ENCODE measurements around the gene B4GALT4. TPM values are rescaled to one million over a fixed set of nuclear protein-coding genes. Genes with fewer than 3 reads are reported as not detected.
"Not testable (repeated sequence)": the region's sequence is repeated elsewhere in the genome, so short reads cannot be mapped to it uniquely, and the experiment has no call there.

The B4GALT4 gene
- total RNA-seq, 1 donor from 2014 or later = 9.2 TPM

DNA sequence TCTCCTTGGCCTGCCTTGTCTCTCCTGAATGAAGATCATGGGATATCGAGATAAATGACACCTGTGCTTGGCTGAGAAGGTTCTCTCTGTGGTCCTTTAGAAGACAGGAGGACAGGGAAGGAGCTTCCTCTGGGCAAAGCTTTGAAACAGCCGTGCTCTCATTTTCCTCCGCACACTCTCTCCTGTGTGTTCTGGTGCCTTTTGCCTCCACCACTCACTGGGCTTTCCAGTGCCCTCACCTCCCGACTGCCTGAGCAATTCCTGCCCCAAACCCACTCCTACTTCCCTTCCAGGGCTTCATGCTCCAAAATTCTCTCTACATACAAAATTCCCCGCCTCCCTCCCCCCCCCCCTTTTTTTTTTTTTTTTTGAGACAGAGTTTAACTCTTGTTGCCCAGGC, 35.0 kb downstream of the B4GALT4 start:
- DNase-seq (ENCODE audit: extremely low read depth, low read depth, low spot score) = no peak

DNA sequence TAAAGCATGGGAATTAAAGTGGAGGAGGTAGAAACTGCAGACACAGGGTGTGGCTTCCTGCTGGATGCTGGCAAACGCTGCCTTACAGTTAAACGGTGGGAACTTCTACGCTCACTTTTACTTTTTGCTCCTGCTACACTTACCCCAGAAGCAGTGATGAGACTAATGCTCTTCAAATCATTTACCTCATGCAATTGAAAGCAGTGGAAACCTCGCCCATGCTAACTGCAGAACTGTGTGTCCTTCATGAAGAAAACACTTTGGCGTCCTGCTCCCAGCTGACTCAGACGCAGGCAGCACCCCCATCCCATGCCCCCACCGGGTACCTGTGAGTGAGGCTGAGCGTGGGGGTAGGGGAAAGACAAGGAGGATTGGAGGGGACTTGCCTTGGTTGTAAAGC, 35.5 kb downstream of the B4GALT4 start:
- no peak for DNase-seq (ENCODE audit: extremely low read depth, low read depth, low spot score)

DNA sequence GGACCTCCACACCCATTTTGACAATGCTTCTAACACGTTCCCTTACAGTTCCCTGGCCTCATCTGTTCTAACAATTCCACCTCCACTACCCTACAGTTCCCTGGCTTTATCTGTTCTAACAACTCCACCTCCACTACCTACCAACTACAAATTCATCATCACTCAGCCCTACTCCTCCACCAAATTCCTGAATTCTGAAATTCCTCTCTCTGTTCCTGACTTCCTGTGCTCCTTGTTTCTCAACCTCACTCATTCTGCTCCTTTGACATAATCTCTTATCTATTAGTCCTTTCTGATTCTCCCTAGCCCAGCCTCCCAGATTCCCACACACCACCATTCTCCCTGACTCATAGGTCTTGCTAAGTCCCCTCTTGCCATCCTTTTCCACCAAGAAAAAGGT, 44.8 kb downstream of the B4GALT4 start:
- no peak for DNase-seq (ENCODE audit: extremely low read depth, low read depth, low spot score)

DNA sequence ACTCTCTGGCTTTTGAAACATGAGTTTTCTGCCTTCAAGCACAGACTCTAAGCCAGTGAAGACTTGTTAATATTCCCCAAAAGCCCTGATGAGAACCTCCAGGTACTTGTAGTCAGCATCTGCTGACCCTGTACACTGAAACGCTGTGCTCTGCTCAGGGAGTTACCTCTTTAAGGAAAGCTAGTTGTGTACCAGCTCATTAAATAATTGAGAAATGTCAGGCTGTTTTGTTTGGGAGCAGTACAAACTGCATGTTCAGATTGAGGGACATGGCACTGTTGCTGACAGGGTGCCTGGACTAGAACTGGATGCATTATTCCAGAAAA, 45.6 kb downstream of the B4GALT4 start:
- DNase-seq (ENCODE audit: extremely low read depth, low read depth, low spot score) = no peak

DNA sequence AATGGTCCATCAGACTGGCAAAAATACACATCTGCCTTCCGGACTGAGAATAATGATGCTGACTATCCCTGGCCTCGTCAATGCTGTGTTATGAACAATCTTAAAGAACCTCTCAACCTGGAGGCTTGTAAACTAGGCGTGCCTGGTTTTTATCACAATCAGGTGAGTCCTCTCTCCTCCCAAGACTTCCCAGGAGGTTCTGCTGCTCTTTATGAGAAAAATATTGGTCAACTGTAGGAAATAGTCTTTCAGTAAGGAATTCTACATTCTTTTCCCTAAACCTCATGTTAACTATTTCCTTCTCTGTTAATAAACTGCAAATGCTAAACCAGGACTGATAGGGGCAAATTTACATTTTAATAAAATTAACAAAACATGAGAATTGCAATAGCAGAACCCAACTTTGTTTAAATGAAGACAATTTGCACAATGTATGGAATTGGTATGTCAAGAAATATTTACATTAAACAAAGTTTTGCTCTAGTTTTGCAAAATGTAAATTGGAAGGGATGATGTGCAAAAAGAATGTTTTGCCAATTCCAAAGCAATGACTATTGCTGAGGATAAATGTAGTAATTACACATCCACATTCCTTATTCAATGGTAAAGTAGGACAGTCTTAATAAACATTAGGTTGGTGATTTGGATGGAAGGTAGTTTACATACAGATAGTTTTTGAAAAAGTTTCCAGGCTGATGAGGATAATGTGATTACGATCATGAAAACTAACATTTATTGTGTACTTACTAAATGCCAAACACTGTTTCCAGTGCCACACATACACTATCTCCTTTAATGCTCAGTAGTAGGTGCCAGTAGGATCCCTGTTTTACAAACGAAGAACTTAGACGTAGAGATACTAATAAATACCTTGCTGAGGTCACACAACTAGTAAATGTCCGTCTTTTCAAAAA, 46.2 kb downstream of the B4GALT4 start:
- no peak for DNase-seq (ENCODE audit: extremely low read depth, low read depth, low spot score)

DNA sequence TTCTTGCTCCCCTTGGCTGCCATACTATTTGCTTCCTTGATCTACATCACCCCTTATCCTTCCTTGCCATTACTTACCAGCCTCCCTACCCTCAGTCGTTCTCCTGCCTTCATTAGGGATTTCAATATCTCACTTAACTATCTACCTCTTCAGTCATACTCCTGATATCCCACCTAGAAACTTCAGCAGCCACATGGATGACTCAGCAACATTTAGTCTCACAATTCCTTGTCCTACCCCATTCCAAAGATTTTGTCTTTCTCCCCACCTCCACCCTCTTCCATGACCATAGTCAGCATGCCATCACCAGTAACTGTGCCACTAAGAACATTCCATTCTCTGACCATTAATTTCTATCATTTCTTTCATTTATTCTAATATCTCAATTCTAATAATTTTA, 48.9 kb downstream of the B4GALT4 start:
- DNase-seq (ENCODE audit: extremely low read depth, low read depth, low spot score) = no peak

DNA sequence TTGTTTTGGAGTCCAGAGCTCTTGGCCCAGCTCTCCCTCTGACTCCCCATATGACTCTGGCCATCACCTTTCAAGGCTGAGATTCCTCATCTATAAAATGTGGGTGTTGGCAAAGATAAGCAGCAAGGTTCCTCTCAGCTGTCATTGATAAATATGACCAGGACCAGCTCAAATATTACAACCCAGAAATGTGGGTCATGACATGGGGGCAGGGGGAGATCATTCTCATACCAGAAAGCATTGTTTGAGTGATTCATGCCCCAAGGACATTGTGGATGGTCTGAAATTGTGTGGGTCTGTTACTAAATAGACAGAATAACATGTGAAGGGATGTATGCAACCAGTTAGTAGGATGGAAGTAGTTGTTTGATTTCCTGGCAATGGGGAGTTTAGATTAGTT, 53.4 kb downstream of the B4GALT4 start:
- DNase-seq (ENCODE audit: extremely low read depth, low read depth, low spot score) = no peak

DNA sequence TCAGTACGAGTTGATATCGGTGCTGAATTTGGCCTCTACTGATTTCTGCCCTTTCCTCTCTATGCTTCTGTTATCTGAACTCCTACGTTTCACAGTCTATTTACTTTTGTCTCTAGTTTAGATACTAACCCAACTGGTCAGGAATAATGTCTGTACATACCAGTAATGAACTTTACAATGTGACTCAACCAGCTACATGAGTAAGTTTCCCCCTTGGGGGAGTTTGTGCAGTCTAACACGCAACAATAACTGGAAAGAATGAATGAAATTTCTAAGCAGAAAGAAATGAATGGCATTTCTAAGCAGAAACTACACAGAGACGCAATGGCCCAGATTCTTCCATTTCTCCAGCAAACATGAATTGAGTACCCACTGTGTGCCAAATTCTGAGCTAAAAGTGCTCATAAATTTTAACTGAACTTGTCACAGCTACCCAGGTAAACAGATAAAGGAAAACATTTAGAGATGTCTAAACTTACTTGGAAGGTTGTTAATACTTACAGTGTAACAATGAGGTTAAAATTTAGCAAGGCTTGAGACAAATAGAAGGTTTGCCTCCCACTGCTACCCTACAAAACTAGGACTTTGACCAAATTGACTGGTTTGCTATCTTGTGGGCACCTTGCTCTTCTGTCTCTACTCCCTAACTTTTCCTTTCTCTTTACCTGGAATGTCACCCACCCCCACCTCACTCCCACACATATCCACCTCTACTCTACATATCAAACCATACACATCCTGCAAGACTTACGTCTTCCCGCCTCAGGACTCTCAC, 55.7 kb downstream of the B4GALT4 start:
- DNase-seq (ENCODE audit: extremely low read depth, low read depth, low spot score) = no peak

DNA sequence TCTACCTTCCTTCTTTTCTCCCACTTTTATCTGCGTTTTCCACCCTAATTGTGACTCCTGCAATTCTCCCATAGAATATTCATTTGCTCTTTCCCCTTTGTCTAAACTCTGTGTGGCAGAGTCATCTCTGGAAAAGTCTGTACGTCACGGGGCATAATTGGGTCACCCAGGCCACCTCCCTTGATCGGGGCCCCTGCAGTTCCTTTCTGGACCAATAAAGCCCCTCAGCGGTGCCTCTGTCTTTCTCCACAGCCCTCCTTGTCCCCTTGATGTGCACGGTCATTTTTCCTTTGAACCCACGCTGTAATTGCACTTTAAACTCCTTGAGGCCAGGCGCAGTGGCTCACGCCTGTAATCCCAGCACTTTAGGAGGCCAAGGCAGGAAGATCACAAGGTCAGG, 56.6 kb downstream of the B4GALT4 start:
- no peak for DNase-seq (ENCODE audit: extremely low read depth, low read depth, low spot score)

DNA sequence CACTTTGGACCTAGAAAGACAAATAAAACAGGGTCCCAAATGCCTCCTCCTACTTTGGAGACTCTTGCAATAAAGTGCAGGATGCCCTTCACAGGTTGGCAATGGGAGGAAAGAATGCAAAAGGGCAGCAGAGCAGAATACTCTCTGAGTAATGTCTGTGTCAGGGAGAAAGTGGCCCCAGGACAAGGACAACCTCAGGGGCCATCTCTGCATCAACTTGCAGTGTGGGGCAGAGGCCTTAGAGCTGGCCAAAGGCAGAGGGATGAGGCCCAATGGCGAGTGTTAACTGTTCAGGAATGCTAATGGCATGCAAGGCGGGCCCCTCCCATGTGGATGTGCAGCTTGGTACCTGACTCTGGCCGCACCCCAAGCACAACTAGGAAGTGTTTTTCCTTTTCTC, 58.9 kb downstream of the B4GALT4 start:
- DNase-seq (ENCODE audit: extremely low read depth, low read depth, low spot score) = no peak

DNA sequence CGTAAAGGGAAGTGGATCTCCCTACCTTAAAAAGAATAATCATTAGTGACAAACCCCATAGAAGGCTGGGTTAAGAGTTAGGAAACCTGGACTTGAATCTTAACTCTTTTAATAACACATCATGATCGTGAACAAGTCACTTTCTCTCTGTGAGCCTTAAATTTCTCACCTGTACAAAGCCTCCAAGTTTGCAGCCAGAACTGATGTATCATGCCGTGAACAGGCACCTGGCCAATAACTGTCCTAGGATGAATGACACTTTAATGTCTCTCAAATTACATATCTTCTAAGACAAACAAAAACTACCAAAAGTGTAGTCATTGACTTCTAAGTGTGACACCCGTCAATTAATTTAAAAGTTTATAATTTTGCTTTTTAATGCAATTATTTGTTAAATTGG, 63.4 kb downstream of the B4GALT4 start:
- no peak for DNase-seq (ENCODE audit: extremely low read depth, low read depth, low spot score)

DNA sequence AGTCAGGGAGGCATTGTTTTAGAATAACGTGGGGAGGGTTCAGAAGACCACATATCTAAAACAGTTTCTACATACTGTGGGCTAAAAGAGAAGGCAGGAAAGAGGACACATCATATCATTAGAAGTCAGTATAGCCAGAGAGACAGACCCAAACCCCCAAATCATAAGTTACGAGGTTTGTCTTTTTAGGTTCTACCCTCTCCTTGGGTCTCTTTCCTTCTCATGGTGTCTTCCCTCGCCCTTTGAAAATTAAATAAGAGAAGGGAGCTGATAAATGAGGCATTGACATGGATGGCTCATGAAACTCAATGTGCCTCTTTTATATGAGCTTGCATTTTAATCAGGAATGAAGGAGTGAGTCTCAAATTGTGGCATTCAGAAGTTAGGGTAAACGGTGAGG, 63.9 kb downstream of the B4GALT4 start:
- no peak for DNase-seq (ENCODE audit: extremely low read depth, low read depth, low spot score)

DNA sequence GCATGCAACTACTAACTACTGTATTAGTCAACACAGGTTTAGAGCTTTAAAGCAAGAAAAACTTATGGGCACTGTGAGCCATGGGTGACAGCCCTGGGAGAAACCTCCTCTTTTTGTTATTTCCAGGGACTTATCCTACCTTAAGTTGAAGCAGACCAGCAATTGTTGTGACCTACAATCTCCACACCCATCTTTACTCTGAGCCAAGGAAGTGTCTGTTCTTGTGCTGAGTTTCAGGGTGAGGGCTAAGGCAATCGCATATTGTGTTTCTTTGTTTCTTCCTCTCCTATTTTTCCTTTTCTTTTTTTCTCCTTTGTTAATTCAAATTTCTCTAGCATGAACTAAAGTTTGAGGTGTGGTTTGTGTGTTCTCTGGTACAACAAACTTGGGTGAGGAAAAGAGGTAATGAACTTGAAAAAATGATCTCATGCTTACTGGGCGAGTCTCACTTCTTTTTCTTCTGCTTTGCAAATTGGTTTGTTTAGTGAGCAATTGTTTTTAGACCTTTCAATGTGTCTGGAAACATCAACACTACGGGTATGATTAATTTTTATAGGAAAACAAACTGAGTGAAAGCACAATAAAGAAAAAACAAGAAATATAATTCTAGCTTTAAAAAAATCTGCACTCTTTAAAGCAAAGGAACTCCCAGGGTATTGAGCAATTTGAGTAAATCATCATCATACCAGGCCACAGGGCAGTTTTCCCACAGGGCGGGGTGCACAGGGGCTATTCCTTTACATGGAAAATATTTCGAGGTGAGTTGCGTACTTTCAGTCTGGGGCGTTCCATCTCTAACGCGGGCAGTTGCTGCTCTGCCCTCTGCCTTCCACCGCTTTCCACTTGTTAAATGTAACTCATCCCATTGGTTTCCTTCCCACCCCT, 64.6 kb downstream of the B4GALT4 start:
- no peak for DNase-seq (ENCODE audit: extremely low read depth, low read depth, low spot score)

DNA sequence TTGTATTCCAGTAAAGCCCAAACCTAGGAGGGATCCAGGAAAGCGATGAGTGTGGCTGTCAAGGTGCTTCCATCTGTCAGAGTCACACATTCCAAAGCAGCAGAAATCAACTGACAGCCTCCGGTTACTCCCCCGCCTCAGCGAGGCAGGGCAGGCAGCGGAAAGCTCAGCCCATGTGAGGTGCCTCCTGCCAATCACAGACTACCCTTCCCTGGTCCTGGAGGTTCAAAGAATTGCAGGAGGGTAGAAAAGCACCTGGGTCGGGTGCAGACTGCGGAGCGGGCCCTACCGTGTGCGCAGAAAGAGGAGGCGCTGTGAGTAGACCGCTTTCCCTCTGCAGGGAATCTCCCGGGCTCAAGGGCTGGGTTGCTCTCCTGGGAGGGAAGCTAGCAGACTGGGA, 67.4 kb downstream of the B4GALT4 start, which contains the start of gene UPK1B:
UPK1B (plus strand) TSS at position 274 of the 400 bp plus-strand sequence. CDS start 13,144 bp downstream, outside the sequence.
- no peak for DNase-seq (ENCODE audit: extremely low read depth, low read depth, low spot score)

DNA sequence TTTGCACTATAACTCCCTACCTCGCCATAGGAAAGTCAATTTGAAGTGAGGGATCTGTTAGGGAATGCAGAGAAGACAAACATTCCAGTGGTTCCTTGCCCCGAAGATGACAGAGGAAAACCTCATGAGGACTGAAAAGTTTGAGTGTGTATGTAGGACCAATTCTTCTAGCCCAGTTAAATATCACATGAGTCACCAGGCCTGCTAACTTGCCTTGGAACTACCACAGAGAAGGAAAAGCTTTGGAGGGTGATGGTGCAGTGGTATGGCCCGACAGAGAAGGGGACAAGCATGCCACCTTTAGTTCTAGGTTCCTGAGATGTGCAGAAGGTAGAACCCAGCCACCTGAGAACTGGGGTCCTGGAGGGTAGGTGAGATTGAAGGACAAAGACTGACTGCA, 69.9 kb downstream of the B4GALT4 start:
- DNase-seq (ENCODE audit: extremely low read depth, low read depth, low spot score) = no peak

DNA sequence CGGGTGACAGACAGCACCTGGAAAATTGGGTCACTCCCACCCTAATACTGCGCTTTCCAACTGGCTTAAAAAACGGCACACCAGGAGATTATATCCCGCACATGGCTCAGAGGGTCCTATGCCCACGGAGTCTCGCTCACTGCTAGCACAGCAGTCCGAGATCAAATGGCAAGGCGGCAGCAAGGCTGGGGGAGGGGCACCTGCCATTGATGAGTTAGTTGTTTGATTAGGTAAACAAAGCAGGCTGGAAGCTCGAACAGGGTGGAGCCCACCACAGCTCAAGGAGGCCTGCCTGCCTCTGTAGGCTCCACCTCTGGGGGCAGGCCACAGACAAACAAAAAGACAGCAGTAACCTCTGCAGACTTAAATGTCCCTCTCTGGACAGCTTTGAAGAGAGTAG, 75.9 kb downstream of the B4GALT4 start:
- DNase-seq (ENCODE audit: extremely low read depth, low read depth, low spot score) = not testable (repeated sequence)

Other genes starting within 250 kb of the B4GALT4 start
- gene IGSF11, start 206.0 kb downstream of the B4GALT4 start, total RNA-seq = 0.44 TPM in 1 of 2 replicates, not detected in the other
- not detected in 2 replicates for gene TEX55, start 94.7 kb downstream of the B4GALT4 start, total RNA-seq
- gene UPK1B, start 67.3 kb downstream of the B4GALT4 start, total RNA-seq = 1.5 and 2.2 TPM in 2 replicates
- gene ARHGAP31, start 53.5 kb upstream of the B4GALT4 start, total RNA-seq = 53.9 and 73.3 TPM in 2 replicates
- 28.9 and 31.9 TPM in 2 replicates for gene TMEM39A, start 222.7 kb upstream of the B4GALT4 start, total RNA-seq
- gene POGLUT1, start 228.1 kb upstream of the B4GALT4 start, total RNA-seq = 12.3 and 20.4 TPM in 2 replicates

Data from glomerular endothelial cell (primary cell).